H1 (cell line): ENCODE measurements around the gene CACNG8. TPM values are rescaled to one million over a fixed set of nuclear protein-coding genes. Genes with fewer than 3 reads are reported as not detected.

Experiments
- microRNA counts: library from miRNA; unstranded; fragments of <30 nt; microRNA quantifications from one replicate; lab custom pipeline; 2015
- polyA plus RNA-seq, 7 experiments: library from polyadenylated mRNA; depleted of rRNA in 3 of 7; stranded (reverse) in 5 of 7; unstranded in 2 of 7; fragments of >200 nt in 5 of 7; fragments of 200-250 nt in 2 of 7; gene quantifications; 1 replicate in 5 of 7; 2 replicates in 1 of 7; 4 replicates in 1 of 7; pipeline versions ENCODE4 v1.2.1 to v1.2.3, GENCODE V29; 2011 to 2013; ENCODE audit warnings: missing spikeins in 2 of 7, mixed read lengths in 2 of 7
- small RNA-seq: library from polyadenylated mRNA; stranded (forward); fragments of <200 nt; extraction: miRNeasy Mini kit (QIAGEN cat#:217004); gene quantifications from one replicate; pipeline ENCODE3, GENCODE V24; 2013; ENCODE audit not compliant: insufficient read depth
- total RNA-seq: library from RNA; stranded (reverse); fragmentation: NEBNext Ultra II Directional; extraction: Animal tissue kit (Norgen Biotek cat#: 25700); gene quantifications from 2 replicates; pipeline ENCODE4 v1.2.1, GENCODE V29; 2021

Gene CACNG8
- total and polyA plus RNA-seq, 2 of the 8 experiments (the other 6 are each of a cell fraction or from before 2014, with no cell fraction given), result 0.41 to 4.5 TPM

MicroRNAs within 50 kb of the gene (microRNA counts, 767-probe panel; counts per million panel counts)
- microRNA hsa-miR-935 (lab: Ali Mortazavi, UCI), result 879 counts per million, percentile 95 among the panel's probes with 10 or more counts

Small RNA genes within 50 kb of the gene (small RNA-seq; reads per million reads assigned to genes)
- gene AC012314.20, result not detected

Other genes with a start within 250 kb of the CACNG8 start
- gene NLRP12, start 138.6 kb upstream of the CACNG8 start, total RNA-seq, result 1.8 and 1.9 TPM in 2 replicates
- gene NLRP12, start 138.6 kb upstream of the CACNG8 start, polyA plus RNA-seq (2011; rRNA removed), result 1.0 and 2.5 TPM in 2 replicates
- gene MYADM, start 95.1 kb upstream of the CACNG8 start, total RNA-seq, result 70.1 and 70.5 TPM in 2 replicates
- gene MYADM, start 95.1 kb upstream of the CACNG8 start, polyA plus RNA-seq (2011; rRNA removed), result 74.2 and 122 TPM in 2 replicates
- 10.6 and 12.4 TPM in 2 replicates for gene PRKCG, start 80.7 kb upstream of the CACNG8 start, total RNA-seq
- gene PRKCG, start 80.7 kb upstream of the CACNG8 start, polyA plus RNA-seq (2011; rRNA removed), result 6.1 and 14.0 TPM in 2 replicates
- gene CACNG7, start 53.7 kb upstream of the CACNG8 start, total RNA-seq, result 28.9 and 29.9 TPM in 2 replicates
- 69.8 and 127 TPM in 2 replicates for gene CACNG7, start 53.7 kb upstream of the CACNG8 start, polyA plus RNA-seq (2011; rRNA removed)
- gene CACNG6, start 28.7 kb downstream of the CACNG8 start, total RNA-seq, result 1.2 and 1.4 TPM in 2 replicates
- 1.6 and 2.9 TPM in 2 replicates for gene CACNG6, start 28.7 kb downstream of the CACNG8 start, polyA plus RNA-seq (2011; rRNA removed)
- 0.65 TPM in 1 of 2 replicates, not detected in the other for gene VSTM1, start 101.0 kb downstream of the CACNG8 start, total RNA-seq
- gene VSTM1, start 101.0 kb downstream of the CACNG8 start, polyA plus RNA-seq (2011; rRNA removed), result 0.12 and 0.17 TPM in 2 replicates
- not detected in 2 replicates for gene TARM1, start 118.4 kb downstream of the CACNG8 start, total RNA-seq
- gene TARM1, start 118.4 kb downstream of the CACNG8 start, polyA plus RNA-seq (2011; rRNA removed), result not detected in 2 replicates
- gene OSCAR, start 137.9 kb downstream of the CACNG8 start, total RNA-seq, result 0.90 and 1.1 TPM in 2 replicates
- 1.1 and 2.2 TPM in 2 replicates for gene OSCAR, start 137.9 kb downstream of the CACNG8 start, polyA plus RNA-seq (2011; rRNA removed)
- 175 and 177 TPM in 2 replicates for gene NDUFA3, start 139.9 kb downstream of the CACNG8 start, total RNA-seq
- gene NDUFA3, start 139.9 kb downstream of the CACNG8 start, polyA plus RNA-seq (2011; rRNA removed), result 208 and 294 TPM in 2 replicates
- gene TFPT, start 152.7 kb downstream of the CACNG8 start, total RNA-seq, result 17.7 TPM in 2 replicates
- gene TFPT, start 152.7 kb downstream of the CACNG8 start, polyA plus RNA-seq (2011; rRNA removed), result 10.4 and 17.3 TPM in 2 replicates
- gene PRPF31, start 152.8 kb downstream of the CACNG8 start, total RNA-seq, result 89.5 and 97.4 TPM in 2 replicates
- gene PRPF31, start 152.8 kb downstream of the CACNG8 start, polyA plus RNA-seq (2011; rRNA removed), result 51.1 and 67.1 TPM in 2 replicates
- 82.9 and 86.4 TPM in 2 replicates for gene CNOT3, start 174.8 kb downstream of the CACNG8 start, total RNA-seq
- 21.2 and 44.0 TPM in 2 replicates for gene CNOT3, start 174.8 kb downstream of the CACNG8 start, polyA plus RNA-seq (2011; rRNA removed)
- gene LENG1, start 196.8 kb downstream of the CACNG8 start, total RNA-seq, result 4.4 and 4.6 TPM in 2 replicates
- gene LENG1, start 196.8 kb downstream of the CACNG8 start, polyA plus RNA-seq (2011; rRNA removed), result 1.2 and 1.5 TPM in 2 replicates
- gene TMC4, start 210.2 kb downstream of the CACNG8 start, total RNA-seq, result 5.5 and 6.8 TPM in 2 replicates
- gene TMC4, start 210.2 kb downstream of the CACNG8 start, polyA plus RNA-seq (2011; rRNA removed), result 6.3 and 12.8 TPM in 2 replicates
- gene MBOAT7, start 226.6 kb downstream of the CACNG8 start, total RNA-seq, result 90.9 and 103 TPM in 2 replicates
- 85.5 and 147 TPM in 2 replicates for gene MBOAT7, start 226.6 kb downstream of the CACNG8 start, polyA plus RNA-seq (2011; rRNA removed)
- 22.5 and 24.2 TPM in 2 replicates for gene TSEN34, start 228.4 kb downstream of the CACNG8 start, total RNA-seq
- 52.3 and 55.4 TPM in 2 replicates for gene TSEN34, start 228.4 kb downstream of the CACNG8 start, polyA plus RNA-seq (2011; rRNA removed)
- 1,609 and 1,661 TPM in 2 replicates for gene RPS9, start 237.9 kb downstream of the CACNG8 start, total RNA-seq
- gene RPS9, start 237.9 kb downstream of the CACNG8 start, polyA plus RNA-seq (2011; rRNA removed), result 4,172 and 4,900 TPM in 2 replicates